ENCODE measurements around the gene HIP1.

DNA sequence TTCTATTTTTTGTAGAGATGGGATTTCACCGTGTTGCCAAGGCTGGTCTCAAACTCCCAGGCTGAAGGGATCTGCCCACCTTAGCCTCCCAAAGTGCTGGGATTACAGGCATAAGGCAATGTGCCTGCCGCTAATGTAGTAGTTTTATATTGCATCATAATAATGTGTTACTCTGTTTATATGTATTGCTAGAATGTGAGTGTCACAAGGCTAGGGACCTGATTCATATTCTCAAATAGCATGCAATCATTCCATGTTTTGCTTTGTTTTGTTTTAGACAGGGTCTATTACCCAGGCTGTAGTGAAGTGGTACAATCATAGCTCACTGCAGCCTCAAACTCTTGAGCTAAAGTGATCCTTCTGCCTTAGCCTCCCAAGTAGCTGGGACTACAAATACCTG is 19.8 kb upstream of the HIP1 start:
- TF ChIP-seq CTCF (IDR thresholded peaks at IDR 0.05): no peak
- no peak for TF ChIP-seq POLR2A (IDR thresholded peaks at IDR 0.05)

Data from esophagus squamous epithelium (tissue), 4 donors.